HCT116 (cell line): ENCODE measurements around the gene ASPRV1. TPM values are rescaled to one million over a fixed set of nuclear protein-coding genes. Genes with fewer than 3 reads are reported as not detected.
"Not testable (repeated sequence)": the region's sequence is repeated elsewhere in the genome, so short reads cannot be mapped to it uniquely, and the experiment has no call there.

Experiments used
- ATAC-seq: fragments of 200-7000 bp; cut with Tn5 transposase; 2 replicates; pipeline ENCODE4 v1.9.1; 2020; ENCODE audit warnings: mild to moderate bottlenecking, moderate library complexity
- BruUV-seq: library from RNA; stranded (reverse); fragments of 400-500 nt; replicated peaks from 2 replicates; lab custom pipeline; 2021; lab: Mats Ljungman, UMichigan
- CTCF ChIA-PET: fragments of 300-600 bp; sonication (Branson Sonifier 250); formaldehyde crosslinking; loops from one replicate; lab custom pipeline; 2021; ENCODE audit warnings: antibody characterized with exemption; lab: Charles Lee
- POLR2A ChIA-PET: fragments of 300-600, 350-600 bp; sonication (Branson Sonifier 250); formaldehyde crosslinking; loops from one replicate; lab custom pipeline; 2021; ENCODE audit warnings: antibody characterized with exemption; lab: Charles Lee
- RAD21 ChIA-PET, 2 experiments: fragments of 300-600 bp; sonication (Branson Sonifier 250); formaldehyde crosslinking; loops; one replicate each; lab custom pipeline; 2023; ENCODE audit warnings: low total read pairs in 2 of 2; ENCODE audit not compliant: uncharacterized antibody in 2 of 2, unreplicated experiment in 2 of 2, low non-redundant PET in 1 of 2; lab: Charles Lee
- DNase-seq: peaks from one replicate; pipeline ENCODE4 v3.0.0-alpha.2; 2010; ENCODE audit warnings: low read depth, low spot score
- H2AFZ ChIP-seq: fragments of 200-600 bp; shearing (Covaris generic), sonication (generic); 2 replicates; pipeline ENCODE4 v1.6.1; 2017; ENCODE audit warnings: low read depth, mixed run types, mixed read lengths, antibody characterized with exemption, low read length; ENCODE audit not compliant: poor library complexity, severe bottlenecking
- H3K27ac ChIP-seq: 2 replicates; pipeline ENCODE4 v1.5.1; 2012; ENCODE audit warnings: low read depth, low read length
- H3K27me3 ChIP-seq: fragments of 200-600 bp; sonication (generic); 2 replicates; pipeline ENCODE4 v1.6.1; 2016; ENCODE audit warnings: mixed run types, low read length, mixed read lengths; ENCODE audit not compliant: insufficient read depth
- H3K36me3 ChIP-seq, 2 experiments: fragments of 200-500 bp in 1 of 2; fragments of 200-600 bp in 1 of 2; sonication (Bioruptor generic) in 1 of 2; sonication (generic) in 1 of 2; 2 replicates each; pipeline versions ENCODE4 v1.5.1 to v1.6.1; 2014 to 2016; ENCODE audit warnings: low read length in 2 of 2, inconsistent platforms in 1 of 2, mixed read lengths in 1 of 2, mixed run types in 1 of 2; ENCODE audit not compliant: insufficient read depth in 2 of 2, control insufficient read depth in 1 of 2
- H3K4me1 ChIP-seq, 2 experiments: fragments of 200-600 bp in 1 of 2; sonication (generic) in 1 of 2; 2 replicates each; pipeline versions ENCODE4 v1.5.1 to v1.6.1; 2012 to 2017; ENCODE audit warnings: low read length in 2 of 2, inconsistent platforms in 1 of 2, mild to moderate bottlenecking in 1 of 2, mixed read lengths in 1 of 2, mixed run types in 1 of 2, moderate library complexity in 1 of 2; ENCODE audit not compliant: insufficient read depth in 2 of 2, control insufficient read depth in 1 of 2
- H3K4me2 ChIP-seq: fragments of 200-600 bp; sonication (generic); 2 replicates; pipeline ENCODE4 v1.6.1; 2017; ENCODE audit warnings: mixed run types, low read length, mixed read lengths
- H3K4me3 ChIP-seq, 2 experiments: fragments of 200-600 bp in 1 of 2; sonication (generic) in 1 of 2; replicated peaks in 1 of 2; 2 replicates each; pipeline ENCODE4 v1.5.1; 2011 to 2016; ENCODE audit warnings: low read length in 2 of 2, control low read depth in 1 of 2, low read depth in 1 of 2, mild to moderate bottlenecking in 1 of 2, mixed read lengths in 1 of 2, mixed run types in 1 of 2
- H3K79me2 ChIP-seq: fragments of 200-600 bp; sonication (generic); 2 replicates; pipeline ENCODE4 v1.6.1; 2017; ENCODE audit warnings: mild to moderate bottlenecking, mixed run types, low read length, moderate library complexity, mixed read lengths; ENCODE audit not compliant: insufficient read depth
- H3K9ac ChIP-seq: fragments of 200-600 bp; sonication (generic); 2 replicates; pipeline ENCODE4 v1.6.1; 2016; ENCODE audit warnings: low read length, mixed read lengths
- H3K9me2 ChIP-seq: fragments of 200-600 bp; sonication (generic), shearing (Covaris generic); 2 replicates; pipeline ENCODE4 v1.6.1; 2017; ENCODE audit warnings: mixed run types, mild to moderate bottlenecking, moderate library complexity; ENCODE audit not compliant: insufficient read depth
- H3K9me3 ChIP-seq, 2 experiments: fragments of 200-500 bp in 1 of 2; fragments of 200-600 bp in 1 of 2; sonication (Bioruptor generic) in 1 of 2; sonication (generic) in 1 of 2; 2 replicates each; pipeline ENCODE4 v1.6.1; 2014 to 2017; ENCODE audit warnings: low read length in 2 of 2, mixed read lengths in 2 of 2, inconsistent platforms in 1 of 2, low read depth in 1 of 2, mild to moderate bottlenecking in 1 of 2, mixed run types in 1 of 2, moderate library complexity in 1 of 2; ENCODE audit not compliant: control insufficient read depth in 1 of 2, insufficient read depth in 1 of 2
- H4K20me1 ChIP-seq: fragments of 200-600 bp; sonication (generic), shearing (Covaris generic); 2 replicates; pipeline ENCODE4 v1.6.1; 2017; ENCODE audit warnings: mixed run types, mild to moderate bottlenecking, moderate library complexity; ENCODE audit not compliant: insufficient read depth
- CEBPB ChIP-seq: IDR thresholded peaks from 2 replicates; pipeline ENCODE4 v1.6.1; 2012; ENCODE audit warnings: low read depth
- SIN3A ChIP-seq: IDR thresholded peaks from 2 replicates; pipeline ENCODE4 v1.6.1; 2012; ENCODE audit warnings: low read depth
- YY1 ChIP-seq: IDR thresholded peaks from 2 replicates; pipeline ENCODE4 v1.6.1; 2011; ENCODE audit warnings: low read length, low read depth, moderate library complexity, mild to moderate bottlenecking; ENCODE audit not compliant: insufficient replicate concordance; ENCODE audit errors: extremely low read depth
- intact Hi-C: fragments of 100-400 bp; cut with micrococcal nuclease; formaldehyde crosslinking; loops from 2 replicates; pipeline ENCODE4 v1.10.0; 2022
- total RNA-seq: library from RNA; stranded (reverse); gene quantifications from one replicate; pipeline ENCODE4 v1.2.1, GENCODE V29; 2021; ENCODE audit not compliant: unreplicated experiment
- TF ChIP-seq, protein P1 (sequence below): IDR thresholded peaks from 2 replicates; pipeline ENCODE4 v1.6.1; 2011; ENCODE audit warnings: mild to moderate bottlenecking, low read length, moderate library complexity; ENCODE audit not compliant: insufficient replicate concordance; ENCODE audit errors: extremely low read depth

Gene ASPRV1
- total RNA-seq, 1 experiment from 2014 or later, result 1.1 TPM

DNA sequence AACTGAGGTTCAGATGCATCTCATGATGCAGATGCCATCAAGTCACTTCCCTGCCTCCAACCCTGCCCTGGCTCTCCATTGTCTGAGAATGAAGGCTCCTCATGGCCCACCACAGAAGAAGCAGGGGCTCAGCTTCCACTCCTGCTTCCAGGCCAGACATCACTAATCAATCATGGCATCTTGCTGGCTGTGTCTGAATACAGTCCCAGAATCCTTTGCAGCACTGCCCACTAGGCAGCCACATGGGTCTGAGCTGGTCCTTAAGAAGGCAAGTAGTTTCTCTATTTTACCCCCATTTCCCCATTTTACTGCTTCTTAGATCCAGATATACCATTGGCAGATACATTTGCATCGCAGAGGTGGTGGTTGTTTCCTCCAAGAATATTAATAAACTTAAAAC, 7.3 kb downstream of the ASPRV1 start:
- Histone ChIP-seq H3K27ac (no peak overlapping the region), H3K9me3 (no peaks in the 10 kb centered on the region), H3K36me3 (no peaks in the 10 kb centered on the region), H3K4me2 (no peak overlapping the region), H2AFZ (no peak overlapping the region), H3K79me2 (no peaks in the 10 kb centered on the region), H3K4me3 (no peak overlapping the region), H3K4me1 (no peaks in the 10 kb centered on the region), H3K9me2 (no peaks in the 10 kb centered on the region), H3K27me3 (peaks cover 6% of the 10 kb centered on the region; the same call in 1 of the 2 replicates), H3K9ac (no peak overlapping the region), H4K20me1 (no peaks in the 10 kb centered on the region)
- DNase-seq (no peak), ATAC-seq (peak; percentile 40; the same call in 1 of the 2 replicates)
- TF ChIP-seq YY1, result no peak
- TF ChIP-seq CEBPB, result no peak
- RAD21 ChIA-PET, result no interaction called here
- intact Hi-C loops, result no loop called here
- no TSS peak for BruUV-seq
- POLR2A ChIA-PET, result no interaction called here
- CTCF ChIA-PET, result no interaction called here

DNA sequence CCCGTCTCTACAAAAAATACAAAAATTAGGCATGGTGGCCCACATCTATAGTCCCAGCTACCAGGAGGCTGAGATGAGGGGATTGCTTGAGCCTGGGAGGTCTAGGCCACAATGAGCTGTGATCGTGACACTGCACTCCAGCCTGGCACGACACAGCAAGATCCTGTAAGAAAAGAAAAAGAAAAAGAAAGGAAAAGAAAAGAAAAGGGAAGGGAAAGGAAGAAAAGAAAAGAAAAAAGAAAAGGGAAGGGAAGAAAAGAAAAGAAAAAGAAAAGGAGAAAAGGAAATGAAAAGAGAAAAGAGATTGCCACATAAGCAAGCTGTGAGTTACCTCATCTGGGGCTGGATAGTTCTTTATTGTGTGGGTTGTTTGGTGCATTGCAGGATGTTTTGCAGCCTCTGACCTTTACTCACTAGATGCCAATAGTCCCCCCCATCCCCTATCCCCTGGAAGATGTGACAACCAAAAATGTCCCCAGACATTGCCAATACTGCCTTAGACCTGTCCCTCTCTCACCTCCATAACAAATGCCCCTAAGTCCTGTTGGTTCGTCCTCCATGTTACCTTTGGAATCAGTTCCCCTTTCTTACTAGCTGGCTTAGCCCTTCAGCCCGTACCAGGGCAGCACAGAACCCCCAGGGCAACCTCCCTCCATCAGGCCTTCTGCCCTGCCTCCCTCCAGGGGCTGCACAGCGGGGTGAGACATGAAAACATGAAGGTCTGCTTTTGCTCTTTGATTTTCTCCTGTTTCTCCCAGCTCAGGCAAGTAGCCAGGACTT, 8.9 kb downstream of the ASPRV1 start:
- H3K9me3 ChIP-seq, result no peaks in the 10 kb centered on the region
- RAD21 ChIA-PET, result no interaction called here
- intact Hi-C loops, result no loop called here
- no TSS peak for BruUV-seq
- TF ChIP-seq SIN3A (no peak), YY1 (no peak)
- TF ChIP-seq, protein P1, sequence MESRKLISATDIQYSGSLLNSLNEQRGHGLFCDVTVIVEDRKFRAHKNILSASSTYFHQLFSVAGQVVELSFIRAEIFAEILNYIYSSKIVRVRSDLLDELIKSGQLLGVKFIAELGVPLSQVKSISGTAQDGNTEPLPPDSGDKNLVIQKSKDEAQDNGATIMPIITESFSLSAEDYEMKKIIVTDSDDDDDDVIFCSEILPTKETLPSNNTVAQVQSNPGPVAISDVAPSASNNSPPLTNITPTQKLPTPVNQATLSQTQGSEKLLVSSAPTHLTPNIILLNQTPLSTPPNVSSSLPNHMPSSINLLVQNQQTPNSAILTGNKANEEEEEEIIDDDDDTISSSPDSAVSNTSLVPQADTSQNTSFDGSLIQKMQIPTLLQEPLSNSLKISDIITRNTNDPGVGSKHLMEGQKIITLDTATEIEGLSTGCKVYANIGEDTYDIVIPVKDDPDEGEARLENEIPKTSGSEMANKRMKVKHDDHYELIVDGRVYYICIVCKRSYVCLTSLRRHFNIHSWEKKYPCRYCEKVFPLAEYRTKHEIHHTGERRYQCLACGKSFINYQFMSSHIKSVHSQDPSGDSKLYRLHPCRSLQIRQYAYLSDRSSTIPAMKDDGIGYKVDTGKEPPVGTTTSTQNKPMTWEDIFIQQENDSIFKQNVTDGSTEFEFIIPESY, result no peak
- no peak overlapping the region for H3K4me3 ChIP-seq
- H3K27ac ChIP-seq, result no peak overlapping the region
- H3K9me2 ChIP-seq, result no peaks in the 10 kb centered on the region
- no peak overlapping the region for H3K9ac ChIP-seq
- POLR2A ChIA-PET, result no interaction called here
- H3K4me2 ChIP-seq, result no peak overlapping the region
- ATAC-seq (no peak), DNase-seq (no peak)
- CTCF ChIA-PET, result no interaction called here
- H2AFZ ChIP-seq, result no peak overlapping the region
- no peaks in the 10 kb centered on the region for H3K79me2 ChIP-seq
- H3K27me3 ChIP-seq, result peaks cover 6% of the 10 kb centered on the region; the same call in 1 of the 2 replicates
- no peaks in the 10 kb centered on the region for H4K20me1 ChIP-seq
- no peaks in the 10 kb centered on the region for H3K36me3 ChIP-seq
- peaks cover 3 to 10% of the 10 kb centered on the region in 2 experiments for H3K4me1 ChIP-seq

DNA sequence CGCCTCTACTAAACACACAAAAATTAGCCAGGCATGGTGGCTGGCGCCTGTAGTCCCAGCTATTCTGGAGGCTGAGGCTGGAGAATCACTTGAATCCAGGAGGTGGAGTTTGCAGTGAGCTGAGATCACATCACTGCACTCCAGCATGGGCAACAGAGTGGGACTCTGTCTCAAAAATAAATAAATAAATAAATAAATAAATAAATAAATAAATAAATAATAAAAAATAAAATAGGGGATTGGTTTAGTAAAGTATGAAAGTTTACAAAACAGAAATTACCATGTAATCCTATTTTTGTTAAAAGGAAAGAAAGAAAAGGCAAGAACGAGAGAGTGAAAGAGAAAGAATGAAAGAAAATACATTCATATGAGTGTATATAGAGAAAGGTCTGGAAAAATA, 10.8 kb downstream of the ASPRV1 start:
- H3K4me2 ChIP-seq, BruUV-seq, H3K9ac ChIP-seq, intact Hi-C loops, H3K27me3 ChIP-seq, H3K36me3 ChIP-seq, DNase-seq, ATAC-seq, H3K27ac ChIP-seq, H3K79me2 ChIP-seq, H3K9me2 ChIP-seq, H3K4me3 ChIP-seq, H3K9me3 ChIP-seq, H4K20me1 ChIP-seq, H2AFZ ChIP-seq, RAD21 ChIA-PET, POLR2A ChIA-PET: not testable (repeated sequence)
- H3K4me1 ChIP-seq, result peaks cover 19 to 28% of the 10 kb centered on the region in 2 experiments
- CTCF ChIA-PET, result interaction anchor here (0.7 kb wide), 1 partner anchor 11 kb away, joined by 4 read pairs; the partner anchor contains the start of gene ASPRV1
